Omental fat pad (tissue), 4 donors: Measurements from ENCODE around the gene MACROD2. TPM values are rescaled to one million over a fixed set of nuclear protein-coding genes. Genes with fewer than 3 reads are reported as not detected.

Experiments used
- ATAC-seq: fragments of 150-250 bp; one replicate; pipeline ENCODE4 v1.9.1; 2016; ENCODE audit warnings: mild to moderate bottlenecking, moderate library complexity; ENCODE audit not compliant: low FRiP score
- DNase-seq: peaks from one replicate; pipeline ENCODE4 v3.0.0-alpha.2; 2019; ENCODE audit warnings: low spot score
- CTCF ChIP-seq, 3 donors: fragments of 450-650 bp; IDR thresholded peaks; one replicate each; pipeline ENCODE4 v1.5.1; 2016 to 2017; ENCODE audit warnings: antibody characterized with exemption in 3 of 3, mild to moderate bottlenecking in 3 of 3, moderate library complexity in 2 of 3
- total RNA-seq, 4 donors: library from RNA; depleted of rRNA; stranded (reverse); fragments of >200 nt; gene quantifications; one replicate each; pipeline ENCODE4 v1.1.0, GENCODE V29; 2016

MACROD2 gene
- total RNA-seq, 4 donors from 2014 or later = 6.8 to 54.1 (median 7.4) TPM

- no peak for TF ChIP-seq CTCF (IDR thresholded peaks at IDR 0.05)
- no peak for DNase-seq
- ATAC-seq = no peak
Measured at GRCh38 chr20:16052456-16052855, 2057.1 kb downstream of the MACROD2 start.

DNA sequence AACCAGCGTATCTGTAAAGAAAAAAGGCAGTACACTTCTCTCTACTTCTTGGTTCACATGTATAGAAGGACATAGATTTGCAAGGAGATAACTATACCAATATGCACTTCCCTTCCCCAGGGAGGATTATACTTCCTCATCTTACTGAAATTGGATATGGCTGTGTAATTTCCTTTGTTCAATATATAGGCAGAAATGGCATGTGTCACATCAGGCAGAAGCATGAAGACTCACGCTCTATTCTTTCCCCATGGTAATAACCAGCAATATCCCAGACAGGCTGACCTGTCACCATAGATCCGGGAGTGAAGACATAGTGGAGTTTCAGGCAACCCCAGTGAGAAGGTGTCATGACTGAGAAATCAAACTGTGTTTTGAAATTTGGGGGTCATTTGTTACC lies 2059.7 kb downstream of the MACROD2 start:
- ATAC-seq (no peak), DNase-seq (no peak)
- no peak for TF ChIP-seq CTCF (IDR thresholded peaks at IDR 0.05)

DNA sequence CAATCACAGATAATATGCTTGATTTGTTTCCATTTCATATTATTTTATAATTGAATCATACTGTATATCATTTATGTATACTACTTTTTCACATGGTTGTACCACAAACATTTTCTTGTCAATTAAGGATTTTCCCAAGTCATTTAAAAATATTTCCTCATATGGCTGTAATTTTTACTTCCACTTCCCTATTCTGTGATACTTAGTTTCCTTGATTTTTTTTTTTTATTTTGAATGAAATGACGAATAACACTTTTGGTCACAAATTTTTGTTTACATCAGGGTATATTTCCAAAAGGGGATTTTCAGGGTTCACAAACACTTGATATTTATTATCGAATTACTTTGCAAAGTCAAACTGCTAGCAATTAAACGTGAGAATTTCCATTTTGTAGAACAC lies 2062.3 kb downstream of the MACROD2 start:
- DNase-seq = no peak
- ATAC-seq = no peak
- no peak for TF ChIP-seq CTCF (IDR thresholded peaks at IDR 0.05)

- DNase-seq = no peak
- no peak for TF ChIP-seq CTCF (IDR thresholded peaks at IDR 0.05)
- no peak for ATAC-seq
Measured at GRCh38 chr20:16058268-16058667, 2063.0 kb downstream of the MACROD2 start.

GRCh38 chr20:16059841-16060240 lies 2064.5 kb downstream of the MACROD2 start:
- no peak for TF ChIP-seq CTCF (IDR thresholded peaks at IDR 0.05)
- ATAC-seq (no peak), DNase-seq (no peak)

DNA sequence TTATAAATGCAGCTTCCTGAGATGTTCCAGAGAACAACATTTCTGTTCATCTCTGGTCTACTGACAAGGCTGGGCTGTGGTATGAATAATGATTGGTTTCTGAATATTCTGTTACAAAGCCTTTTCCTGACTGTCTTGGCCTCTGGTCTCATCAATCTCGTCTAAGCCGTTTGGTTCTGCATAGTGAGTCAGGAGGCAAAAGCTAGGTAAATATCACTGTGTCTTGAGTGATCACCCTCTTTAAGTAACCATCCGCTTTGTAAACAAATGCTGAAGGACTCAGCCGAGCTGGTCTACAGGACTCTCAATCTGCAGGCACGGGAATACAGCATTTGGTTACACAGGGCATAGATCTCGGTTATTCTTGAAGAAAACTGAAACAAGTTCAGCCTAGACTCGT lies 2066.0 kb downstream of the MACROD2 start:
- TF ChIP-seq CTCF (IDR thresholded peaks at IDR 0.05) = no peak
- no peak for ATAC-seq

DNA sequence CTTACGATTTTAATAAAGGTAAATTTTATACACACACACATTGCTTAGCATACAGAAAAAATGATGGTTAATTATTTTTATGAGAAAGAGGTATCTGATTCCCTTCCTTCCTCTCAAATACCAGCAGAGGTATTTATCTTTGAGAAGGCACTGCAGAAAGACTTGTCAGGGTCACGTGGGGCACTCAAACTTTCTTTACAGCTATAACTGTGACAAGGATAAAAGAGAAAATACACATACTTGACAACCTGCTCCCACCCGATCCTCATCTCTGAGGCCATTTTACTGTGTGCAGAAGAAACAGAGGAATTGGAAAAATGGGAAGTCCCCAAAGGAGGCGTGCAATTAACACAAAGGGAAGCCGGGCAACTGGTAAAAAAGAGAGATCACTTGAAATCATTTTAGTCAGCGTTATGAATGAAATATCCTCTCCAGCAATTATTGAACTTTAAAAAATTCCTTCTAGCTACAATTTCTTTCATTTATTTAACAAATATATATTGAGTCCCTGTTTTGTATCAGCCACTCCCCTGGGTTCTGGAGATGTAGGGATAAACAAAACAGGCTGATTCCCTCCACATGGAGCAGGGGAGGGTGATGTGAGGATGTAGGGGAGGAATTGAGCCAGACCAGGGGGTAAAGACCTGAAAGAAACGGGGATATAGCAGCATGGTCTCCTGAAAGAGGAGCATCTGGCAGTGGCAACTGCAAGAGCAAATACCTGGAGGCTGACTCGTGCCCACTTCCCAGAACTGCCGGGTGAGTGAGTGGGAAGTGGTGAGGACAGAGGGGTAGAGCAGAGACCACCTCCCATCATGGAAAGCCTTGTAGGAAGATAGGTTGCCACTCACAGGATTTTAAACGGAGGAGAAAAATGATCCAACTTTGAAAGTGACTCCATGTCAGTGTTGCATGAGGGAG lies 2067.6 kb downstream of the MACROD2 start:
- DNase-seq = no peak
- ATAC-seq = no peak
- no peak for TF ChIP-seq CTCF (IDR thresholded peaks at IDR 0.05)

More for the DNA sequence above, 2066.0 kb downstream of the MACROD2 start:
- DNase-seq = no peak
